ENCODE results near the gene ITFG2.

GRCh38 chr12:2783936-2784600 is 28.4 kb upstream of the ITFG2 start:
- no peak for TF ChIP-seq POLR2A (IDR thresholded peaks at IDR 0.05)
- TF ChIP-seq CTCF (IDR thresholded peaks at IDR 0.05) = peak; percentile 51 to 93 (median 72)
- TF ChIP-seq EP300 (IDR thresholded peaks at IDR 0.05) = no peak
- no peak for TF ChIP-seq POLR2AphosphoS5 (IDR thresholded peaks at IDR 0.05)
